Naive thymus-derived CD4-positive, alpha-beta T cell (primary cell): ENCODE measurements around the gene CALD1. TPM values are rescaled to one million over a fixed set of nuclear protein-coding genes. Genes with fewer than 3 reads are reported as not detected.
A peak's percentile ranks its signal among the peaks of the same experiment; 100 is the strongest.

Experiments used
- ATAC-seq: fragments of 150-1000 bp; cut with Tn5 transposase; 2 replicates; pipeline ENCODE4 v1.10.0; 2021; ENCODE audit warnings: mild to moderate bottlenecking, moderate library complexity
- CTCF ChIA-PET: fragments of 350-600 bp; sonication (Branson Sonifier 250); formaldehyde crosslinking; loops from one replicate; lab custom pipeline; 2021; ENCODE audit warnings: antibody characterized with exemption; lab: Charles Lee
- POLR2A ChIA-PET: fragments of 350-600 bp; sonication (Branson Sonifier 250); formaldehyde crosslinking; loops from one replicate; lab custom pipeline; 2021; ENCODE audit warnings: antibody characterized with exemption, inconsistent platforms; lab: Charles Lee
- DNase-seq, 9 donors: peaks; one replicate each; pipeline versions ENCODE4 v3.0.0 to v3.0.0-alpha.2; 2020 to 2022; ENCODE audit warnings: mixed read lengths in 1 of 9
- H3K27ac ChIP-seq: one replicate; pipeline ENCODE4 v1.7.0; 2013; ENCODE audit warnings: mild to moderate bottlenecking, low read depth, low read length, moderate library complexity
- H3K27me3 ChIP-seq, 2 donors: one replicate each; pipeline ENCODE4 v1.7.0; 2013; ENCODE audit warnings: low read length in 2 of 2, mild to moderate bottlenecking in 2 of 2, moderate library complexity in 2 of 2; ENCODE audit not compliant: control insufficient read depth in 2 of 2, insufficient read depth in 2 of 2
- H3K36me3 ChIP-seq, 3 experiments: 1 replicate in 2 of 3; 2 replicates in 1 of 3; pipeline ENCODE4 v1.7.0; 2013; ENCODE audit warnings: low read length in 3 of 3, mild to moderate bottlenecking in 3 of 3, moderate library complexity in 1 of 3; ENCODE audit not compliant: insufficient read depth in 3 of 3, control insufficient read depth in 2 of 3
- H3K4me1 ChIP-seq, 2 donors: one replicate each; pipeline ENCODE4 v1.7.0; 2013; ENCODE audit warnings: low read length in 2 of 2, mild to moderate bottlenecking in 2 of 2, moderate library complexity in 1 of 2; ENCODE audit not compliant: control insufficient read depth in 2 of 2, insufficient read depth in 2 of 2
- H3K4me3 ChIP-seq: 2 replicates; pipeline ENCODE4 v1.7.0; 2013; ENCODE audit warnings: mild to moderate bottlenecking, low read length
- H3K9me3 ChIP-seq, 3 experiments: 1 replicate in 2 of 3; 2 replicates in 1 of 3; pipeline ENCODE4 v1.7.0; 2013; ENCODE audit warnings: low read length in 3 of 3; ENCODE audit not compliant: control insufficient read depth in 2 of 3
- H3K27ac Mint-ChIP-seq, 9 donors: one replicate each; pipeline ENCODE4 v1.8.0; 2020 to 2022; ENCODE audit warnings: mixed read lengths in 9 of 9, mild to moderate bottlenecking in 8 of 9, moderate library complexity in 5 of 9, inconsistent platforms in 2 of 9
- H3K27me3 Mint-ChIP-seq, 5 donors: one replicate each; pipeline ENCODE4 v1.8.0; 2021 to 2022; ENCODE audit warnings: mixed read lengths in 5 of 5, mild to moderate bottlenecking in 1 of 5
- H3K36me3 Mint-ChIP-seq, 5 donors: one replicate each; pipeline ENCODE4 v1.8.0; 2020 to 2022; ENCODE audit warnings: mixed read lengths in 5 of 5, mild to moderate bottlenecking in 3 of 5, inconsistent platforms in 1 of 5
- H3K4me1 Mint-ChIP-seq, 7 donors: one replicate each; pipeline ENCODE4 v1.8.0; 2020 to 2022; ENCODE audit warnings: mixed read lengths in 7 of 7, mild to moderate bottlenecking in 3 of 7, inconsistent platforms in 1 of 7
- H3K4me3 Mint-ChIP-seq, 10 donors: one replicate each; pipeline ENCODE4 v1.8.0; 2020 to 2022; ENCODE audit warnings: mild to moderate bottlenecking in 10 of 10, mixed read lengths in 10 of 10, moderate library complexity in 6 of 10, inconsistent platforms in 2 of 10
- H3K9me3 Mint-ChIP-seq, 11 donors: one replicate each; pipeline ENCODE4 v1.8.0; 2020 to 2022; ENCODE audit warnings: mixed read lengths in 11 of 11, mild to moderate bottlenecking in 4 of 11, inconsistent platforms in 1 of 11, moderate library complexity in 1 of 11
- intact Hi-C, 2 donors: fragments of 100-400 bp; cut with micrococcal nuclease; formaldehyde crosslinking; loops; one replicate each; pipeline ENCODE4 v1.15.1; 2023
- polyA plus RNA-seq, 2 donors: library from polyadenylated mRNA; unstranded; fragments of 300-500 nt; fragmentation: Illumina TruSeq; gene quantifications; one replicate each; pipeline ENCODE4 v1.2.3, GENCODE V29; 2021
- total RNA-seq, 6 experiments: library from RNA in 5 of 6; stranded (reverse) in 5 of 6; gene quantifications; 1 replicate in 5 of 6; 2 replicates in 1 of 6; pipeline ENCODE4 v1.2.3 and lab custom pipeline; 2021 to 2026

The CALD1 gene
- total and polyA plus RNA-seq, 7 experiments from 2014 or later, result 0.27 to 2.0 (median 0.37) TPM; not detected in 1

DNA sequence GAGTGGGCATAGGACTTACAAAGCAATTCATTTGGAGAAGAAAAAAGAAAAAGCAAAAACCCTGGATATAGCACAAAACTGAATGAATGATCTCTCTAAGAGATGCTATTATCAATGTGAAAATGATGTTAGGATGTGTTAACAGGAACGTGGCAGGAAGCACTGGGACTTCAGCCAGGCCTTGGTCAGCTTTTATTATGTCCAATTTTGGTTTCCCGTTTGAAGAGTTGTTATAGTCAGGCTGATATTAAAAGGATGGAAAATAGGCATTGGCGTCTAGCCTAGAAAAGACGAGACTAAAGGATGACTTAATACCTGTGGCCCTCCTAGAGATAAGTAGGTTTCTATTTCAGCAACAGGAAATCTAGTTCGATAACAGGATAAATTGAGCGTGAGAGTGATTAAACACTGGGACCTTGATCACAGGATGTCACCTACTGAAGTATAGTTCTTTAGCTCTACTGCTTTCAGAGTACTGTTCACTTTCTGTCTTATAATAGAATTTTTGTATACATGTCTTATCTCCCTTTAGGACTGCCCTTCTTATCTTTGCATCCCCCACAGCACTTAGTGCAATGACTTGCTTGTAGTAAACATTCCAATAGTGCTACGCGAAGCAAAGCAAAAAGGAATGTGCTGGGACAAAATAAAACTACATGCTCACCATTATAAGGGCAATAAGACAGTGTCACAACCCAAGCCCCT is 107.1 kb downstream of the CALD1 start:
- H3K36me3 Mint-ChIP-seq, result no peaks in the 10 kb centered on the region
- H3K27me3 Mint-ChIP-seq, result peaks cover 0 to 5% (median 5%) of the 10 kb centered on the region in 5 donors
- Histone ChIP-seq H3K27ac (peak overlapping the region; percentile 48), H3K9me3 (no peaks in the 10 kb centered on the region), H3K4me3 (no peak overlapping the region), H3K4me1 (peaks cover 0 to 23% of the 10 kb centered on the region in 2 donors), H3K36me3 (no peaks in the 10 kb centered on the region), H3K27me3 (no peaks in the 10 kb centered on the region)
- H3K9me3 Mint-ChIP-seq, result no peaks in the 10 kb centered on the region
- H3K27ac Mint-ChIP-seq, result peak overlapping the region in 8 of 9 donors; percentile 79 to 95 (median 86)
- H3K4me1 Mint-ChIP-seq, result peaks cover 17 to 41% (median 39%) of the 10 kb centered on the region in 7 donors
- peak overlapping the region in 8 of 10 donors; percentile 40 to 65 (median 59) for H3K4me3 Mint-ChIP-seq
- POLR2A ChIA-PET, result interaction anchor here (0.7 to 2.4 kb wide), 6 partner anchors 9 to 24 kb away, joined by 3 to 19 read pairs (median 4); no protein-coding TSS in a partner anchor
- CTCF ChIA-PET, result interaction anchor here (0.5 to 1.2 kb wide), 4 partner anchors 32 to 73 kb away, joined by 3 to 6 read pairs (median 3); no protein-coding TSS in a partner anchor
- intact Hi-C loops, result loop anchor here in 1 of 2 donors (1.0 to 5.0 kb wide), 3 partner anchors 21 to 61 kb away; no protein-coding TSS in a partner anchor
- ATAC-seq (peak; percentile 52), DNase-seq (peak in 6 of 9 donors; percentile 10 to 45 (median 34))

DNA sequence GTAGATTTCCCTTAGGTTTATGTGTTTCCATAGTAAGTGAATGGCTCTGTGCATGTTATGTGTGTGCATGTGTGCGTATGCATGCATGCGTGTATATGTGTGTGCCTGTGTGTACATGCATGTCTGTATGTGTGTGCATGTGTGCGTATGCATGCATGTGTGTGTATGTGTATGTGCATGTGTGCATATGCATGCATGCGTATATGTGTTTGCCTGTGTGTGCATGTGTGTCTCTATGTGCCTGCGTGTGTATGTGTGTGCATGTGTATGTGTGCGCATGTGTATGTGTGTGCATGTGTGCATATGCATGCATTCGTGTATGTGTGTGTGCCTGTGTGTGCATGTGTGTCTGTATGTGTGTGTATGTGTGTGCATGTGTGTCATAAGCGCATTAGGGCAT is 108.1 kb downstream of the CALD1 start:
- peaks cover 0 to 23% of the 10 kb centered on the region in 2 donors for H3K4me1 ChIP-seq
- ATAC-seq, result no peak
- intact Hi-C loops, result loop anchor here in 1 of 2 donors (5.0 kb wide), 2 partner anchors 50 to 60 kb away; no protein-coding TSS in a partner anchor
- H3K27me3 ChIP-seq, result no peaks in the 10 kb centered on the region
- ChIA-PET CTCF (interaction anchor here (1.6 kb wide), 1 partner anchor 40 kb away, joined by 4 read pairs; no protein-coding TSS in a partner anchor), POLR2A (interaction anchor here (1.1 to 2.0 kb wide), 5 partner anchors 10 to 260 kb away, joined by 3 to 6 read pairs (median 4); no protein-coding TSS in a partner anchor)
- no peaks in the 10 kb centered on the region for H3K9me3 ChIP-seq
- DNase-seq, result no peak
- H3K27ac Mint-ChIP-seq, result peak overlapping the region in 8 of 9 donors; percentile 75 to 95 (median 86)
- peak overlapping the region; percentile 48 for H3K27ac ChIP-seq
- H3K4me3 ChIP-seq, result no peak overlapping the region
- H3K36me3 Mint-ChIP-seq, result no peaks in the 10 kb centered on the region
- peaks cover 0 to 10% (median 6%) of the 10 kb centered on the region in 5 donors for H3K27me3 Mint-ChIP-seq
- peaks cover 17 to 41% (median 39%) of the 10 kb centered on the region in 7 donors for H3K4me1 Mint-ChIP-seq
- peak overlapping the region in 5 of 10 donors; percentile 4 to 60 (median 18) for H3K4me3 Mint-ChIP-seq
- no peaks in the 10 kb centered on the region for H3K9me3 Mint-ChIP-seq
- no peaks in the 10 kb centered on the region for H3K36me3 ChIP-seq

- H3K4me1 Mint-ChIP-seq, result peaks cover 17 to 41% (median 39%) of the 10 kb centered on the region in 7 donors
- ChIA-PET POLR2A (interaction anchor here (0.6 to 1.5 kb wide), 5 partner anchors 9 to 259 kb away, joined by 3 to 9 read pairs (median 3); no protein-coding TSS in a partner anchor), CTCF (interaction anchor here (0.6 to 1.6 kb wide), 3 partner anchors 40 to 464 kb away, joined by 3 to 4 read pairs (median 3); no protein-coding TSS in a partner anchor)
- peak overlapping the region in 7 of 9 donors; percentile 75 to 95 (median 85) for H3K27ac Mint-ChIP-seq
- no peaks in the 10 kb centered on the region for H3K9me3 Mint-ChIP-seq
- Histone ChIP-seq H3K27me3 (no peaks in the 10 kb centered on the region), H3K4me3 (no peak overlapping the region), H3K4me1 (peaks cover 0 to 23% of the 10 kb centered on the region in 2 donors), H3K9me3 (no peaks in the 10 kb centered on the region), H3K27ac (no peak overlapping the region), H3K36me3 (no peaks in the 10 kb centered on the region)
- H3K4me3 Mint-ChIP-seq, result no peak overlapping the region
- ATAC-seq (no peak), DNase-seq (no peak)
- peaks cover 0 to 17% (median 12%) of the 10 kb centered on the region in 5 donors for H3K27me3 Mint-ChIP-seq
- no peaks in the 10 kb centered on the region for H3K36me3 Mint-ChIP-seq
- intact Hi-C loops, result loop anchor here in 1 of 2 donors (5.0 kb wide), 2 partner anchors 51 to 59 kb away; no protein-coding TSS in a partner anchor
Observed at GRCh38 chr7:134888141-134888740, 108.8 kb downstream of the CALD1 start.

DNA sequence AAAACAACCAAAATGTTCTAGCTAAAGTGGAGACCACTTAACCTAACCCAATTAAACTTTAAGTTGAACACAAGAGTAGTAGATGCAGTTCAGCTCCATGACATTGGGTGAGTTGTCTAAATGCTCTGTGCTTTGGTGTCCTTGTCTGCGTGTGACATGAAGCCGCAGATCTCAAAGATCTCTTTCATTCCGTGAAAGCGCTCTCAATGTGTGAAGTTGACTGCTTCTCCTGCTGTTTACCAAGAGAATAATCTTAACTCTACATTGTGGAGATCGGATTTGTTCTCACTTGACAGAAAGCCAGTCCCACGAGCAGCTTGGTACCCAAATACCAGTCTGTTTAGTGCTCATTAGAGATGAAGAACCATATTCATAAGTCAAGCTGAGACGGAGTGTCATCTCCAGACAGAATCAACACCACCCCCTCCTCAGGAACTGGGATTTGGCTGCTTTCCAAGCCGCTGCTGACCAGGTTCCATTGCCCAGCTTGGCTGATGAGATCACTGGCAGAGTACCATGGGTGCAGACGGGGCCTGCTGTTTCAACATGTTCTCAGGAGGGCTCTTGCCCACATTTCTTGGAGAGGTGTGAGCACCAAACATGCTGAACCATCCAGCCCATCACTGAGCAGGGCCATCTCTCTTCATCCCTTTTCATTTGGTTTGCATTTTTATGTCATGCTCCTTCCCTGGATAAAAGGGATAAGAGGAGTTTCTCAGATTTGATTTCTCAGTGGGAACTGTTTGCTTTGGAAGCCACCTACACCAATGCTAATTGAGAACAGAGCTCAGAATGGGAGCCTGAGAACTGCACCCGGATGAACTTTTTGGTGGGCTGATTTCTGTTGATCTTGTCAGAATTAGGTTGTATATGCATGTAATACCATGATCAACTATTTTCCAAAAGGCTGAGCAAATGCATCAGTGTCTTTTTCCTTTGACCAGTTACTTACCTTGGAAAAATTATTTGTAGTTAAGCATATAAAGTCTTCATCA is 111.1 kb downstream of the CALD1 start:
- Mint-ChIP-seq H3K27me3 (peaks cover 0 to 24% (median 20%) of the 10 kb centered on the region in 5 donors), H3K27ac (no peak overlapping the region), H3K36me3 (peaks cover 0 to 12% (median 2%) of the 10 kb centered on the region in 5 donors), H3K4me1 (peaks cover 17 to 38% (median 37%) of the 10 kb centered on the region in 7 donors), H3K4me3 (peak overlapping the region in 7 of 10 donors; percentile 43 to 82 (median 70)), H3K9me3 (peaks cover 0 to 13% (median 6%) of the 10 kb centered on the region in 11 donors)
- H3K4me3 ChIP-seq, result no peak overlapping the region
- H3K4me1 ChIP-seq, result peaks cover 0 to 22% of the 10 kb centered on the region in 2 donors
- H3K27ac ChIP-seq, result no peak overlapping the region
- H3K36me3 ChIP-seq, result no peaks in the 10 kb centered on the region
- no peaks in the 10 kb centered on the region for H3K27me3 ChIP-seq
- DNase-seq, result no peak
- peaks cover 0 to 2% (median 0%) of the 10 kb centered on the region in 3 experiments for H3K9me3 ChIP-seq
- intact Hi-C loops, result no loop called here
- ChIA-PET CTCF (no interaction called here), POLR2A (interaction anchor here (0.6 to 0.7 kb wide), 2 partner anchors 14 to 17 kb away, joined by 3 to 4 read pairs; no protein-coding TSS in a partner anchor)
- ATAC-seq, result no peak

GRCh38 chr7:134891262-134891695 is 111.8 kb downstream of the CALD1 start:
- CTCF ChIA-PET, result no interaction called here
- no peak overlapping the region for H3K4me3 ChIP-seq
- peaks cover 0 to 15% of the 10 kb centered on the region in 2 donors for H3K4me1 ChIP-seq
- H3K4me1 Mint-ChIP-seq, result peaks cover 12 to 30% (median 29%) of the 10 kb centered on the region in 7 donors
- H3K27me3 Mint-ChIP-seq, result peaks cover 0 to 24% (median 20%) of the 10 kb centered on the region in 5 donors
- POLR2A ChIA-PET, result interaction anchor here (0.7 kb wide), 1 partner anchor 15 kb away, joined by 3 read pairs; no protein-coding TSS in a partner anchor
- peaks cover 0 to 9% (median 0%) of the 10 kb centered on the region in 3 experiments for H3K9me3 ChIP-seq
- no peak overlapping the region for H3K27ac ChIP-seq
- H3K27ac Mint-ChIP-seq, result peak overlapping the region in 3 of 9 donors; percentile 7 to 53 (median 36)
- H3K36me3 Mint-ChIP-seq, result peaks cover 0 to 13% (median 7%) of the 10 kb centered on the region in 5 donors
- no peaks in the 10 kb centered on the region for H3K36me3 ChIP-seq
- peaks cover 5 to 21% (median 9%) of the 10 kb centered on the region in 11 donors for H3K9me3 Mint-ChIP-seq
- ATAC-seq (no peak), DNase-seq (no peak)
- intact Hi-C loops, result no loop called here
- peak overlapping the region; percentile 29 to 82 (median 70) for H3K4me3 Mint-ChIP-seq
- no peaks in the 10 kb centered on the region for H3K27me3 ChIP-seq
